H1 (cell line): Measurements from ENCODE around the gene C2orf76. TPM values are rescaled to one million over a fixed set of nuclear protein-coding genes. Genes with fewer than 3 reads are reported as not detected.

Source experiments
- CTCF ChIA-PET: fragments of 300-600 bp; sonication (Branson Sonifier 250); formaldehyde crosslinking; loops from one replicate; lab custom pipeline; 2021; ENCODE audit not compliant: partially characterized antibody; lab: Charles Lee
- POLR2A ChIA-PET: fragments of 300-600 bp; sonication (Branson Sonifier 250); formaldehyde crosslinking; loops from one replicate; lab custom pipeline; 2021; ENCODE audit warnings: inconsistent platforms; ENCODE audit not compliant: partially characterized antibody; lab: Charles Lee
- DNase-seq, 2 experiments: peaks; one replicate each; pipeline versions ENCODE4 v3.0.0 to v3.0.0-alpha.2; 2010 to 2022; ENCODE audit warnings: low spot score in 2 of 2, low read depth in 1 of 2, mixed read lengths in 1 of 2
- FAIRE-seq: peaks from 2 replicates; lab custom pipeline; 2011; peaks lifted over from hg19 to GRCh38; lab: Jason Lieb, UNC
- H2AFZ ChIP-seq: 2 replicates; pipeline ENCODE4 v1.8.1; 2012; ENCODE audit warnings: low read length, inconsistent platforms
- H2AK5ac ChIP-seq: 2 replicates; pipeline ENCODE4 v1.6.1; 2013; ENCODE audit warnings: low read depth, low read length
- H2BK120ac ChIP-seq: replicated peaks from 2 replicates; pipeline ENCODE3; 2013; ENCODE audit warnings: low read depth, low read length, inconsistent platforms
- H2BK12ac ChIP-seq: 2 replicates; pipeline ENCODE4 v1.6.1; 2013; ENCODE audit warnings: low read depth, low read length
- H2BK15ac ChIP-seq: 2 replicates; pipeline ENCODE4 v1.6.1; 2013; ENCODE audit warnings: low read length
- H2BK20ac ChIP-seq: 2 replicates; pipeline ENCODE4 v1.6.1; 2013; ENCODE audit warnings: low read length
- H2BK5ac ChIP-seq: 2 replicates; pipeline ENCODE4 v1.6.1; 2013; ENCODE audit warnings: low read depth, low read length
- H3K14ac ChIP-seq: 2 replicates; pipeline ENCODE4 v1.6.1; 2013; ENCODE audit warnings: inconsistent platforms; ENCODE audit not compliant: insufficient read length
- H3K18ac ChIP-seq: 2 replicates; pipeline ENCODE4 v1.6.1; 2013; ENCODE audit warnings: low read length; ENCODE audit errors: extremely low read depth
- H3K23ac ChIP-seq: 2 replicates; pipeline ENCODE4 v1.6.1; 2013; ENCODE audit warnings: inconsistent platforms; ENCODE audit not compliant: insufficient read length
- H3K23me2 ChIP-seq: 2 replicates; pipeline ENCODE4 v1.6.1; 2013; ENCODE audit warnings: low read depth, low read length
- H3K27ac ChIP-seq: 2 replicates; pipeline ENCODE4 v1.6.1; 2011; ENCODE audit warnings: low read depth, low read length, inconsistent platforms
- H3K27me3 ChIP-seq, 4 experiments: replicated peaks in 1 of 4; 1 replicate in 1 of 4; 2 replicates in 3 of 4; pipeline versions ENCODE4 v1.6.1 to v1.8.1; 2011 to 2013; ENCODE audit warnings: low read length in 3 of 4, mild to moderate bottlenecking in 3 of 4, inconsistent platforms in 2 of 4, mixed read lengths in 2 of 4, moderate library complexity in 1 of 4; ENCODE audit not compliant: control insufficient read depth in 3 of 4, insufficient read depth in 3 of 4; ENCODE audit errors: extremely low read depth in 1 of 4
- H3K36me3 ChIP-seq, 4 experiments: 2 replicates each; pipeline versions ENCODE4 v1.6.1 to v1.8.1; 2011 to 2013; ENCODE audit warnings: mild to moderate bottlenecking in 4 of 4, low read length in 3 of 4, moderate library complexity in 2 of 4, control low read depth in 1 of 4, inconsistent platforms in 1 of 4; ENCODE audit not compliant: insufficient read depth in 4 of 4, control insufficient read depth in 2 of 4
- H3K4ac ChIP-seq: replicated peaks from 2 replicates; pipeline ENCODE3; 2013; ENCODE audit warnings: low read length, low read depth, mixed read lengths, inconsistent platforms; ENCODE audit not compliant: insufficient read length
- H3K4me1 ChIP-seq, 4 experiments: replicated peaks in 1 of 4; 1 replicate in 1 of 4; 2 replicates in 3 of 4; pipeline versions ENCODE4 v1.6.1 to v1.8.1; 2011 to 2013; ENCODE audit warnings: low read length in 3 of 4, inconsistent platforms in 2 of 4, mixed read lengths in 1 of 4; ENCODE audit not compliant: insufficient read depth in 4 of 4, control insufficient read depth in 3 of 4
- H3K4me2 ChIP-seq, 2 experiments: 2 replicates each; pipeline versions ENCODE4 v1.6.1 to v1.8.1; 2011 to 2013; ENCODE audit warnings: low read depth in 2 of 2, low read length in 2 of 2, control low read depth in 1 of 2, inconsistent platforms in 1 of 2, mild to moderate bottlenecking in 1 of 2; ENCODE audit not compliant: insufficient read depth in 1 of 2
- H3K4me3 ChIP-seq, 4 experiments: fragments of 200-600, 300-600 bp in 1 of 4; sonication (generic), shearing (Covaris generic), sonication (Bioruptor Twin) in 1 of 4; 2 replicates each; pipeline versions ENCODE4 v1.5.1 to v1.8.1; 2011 to 2016; ENCODE audit warnings: low read length in 4 of 4, low read depth in 3 of 4, control low read depth in 2 of 4, inconsistent platforms in 2 of 4, mild to moderate bottlenecking in 2 of 4, mixed read lengths in 1 of 4, moderate library complexity in 1 of 4; ENCODE audit not compliant: insufficient read depth in 2 of 4; ENCODE audit errors: extremely low read depth in 1 of 4
- H3K56ac ChIP-seq: replicated peaks from 2 replicates; pipeline ENCODE3; 2013; ENCODE audit warnings: low read depth, mild to moderate bottlenecking, mixed read lengths, low read length, inconsistent platforms; ENCODE audit not compliant: insufficient read length
- H3K79me1 ChIP-seq: 2 replicates; pipeline ENCODE4 v1.6.1; 2013; ENCODE audit warnings: low read depth, low read length, control low read depth
- H3K79me2 ChIP-seq, 2 experiments: 2 replicates each; pipeline versions ENCODE4 v1.6.1 to v1.8.1; 2012 to 2013; ENCODE audit warnings: low read length in 2 of 2, mild to moderate bottlenecking in 2 of 2, inconsistent platforms in 1 of 2; ENCODE audit not compliant: insufficient read depth in 2 of 2, control insufficient read depth in 1 of 2
- H3K9ac ChIP-seq, 4 experiments: replicated peaks in 1 of 4; 1 replicate in 1 of 4; 2 replicates in 3 of 4; pipeline versions ENCODE4 v1.6.1 to v1.8.1; 2011 to 2013; ENCODE audit warnings: low read depth in 3 of 4, low read length in 3 of 4, control low read depth in 2 of 4, mild to moderate bottlenecking in 2 of 4, moderate library complexity in 2 of 4, inconsistent platforms in 1 of 4; ENCODE audit errors: extremely low read depth in 1 of 4
- H3K9me3 ChIP-seq, 2 experiments: 2 replicates each; pipeline versions ENCODE4 v1.6.1 to v1.8.1; 2012 to 2013; ENCODE audit warnings: mild to moderate bottlenecking in 2 of 2, moderate library complexity in 2 of 2, control low read depth in 1 of 2, inconsistent platforms in 1 of 2, low read depth in 1 of 2, low read length in 1 of 2, mixed read lengths in 1 of 2; ENCODE audit not compliant: insufficient read depth in 2 of 2
- H4K20me1 ChIP-seq, 2 experiments: replicated peaks in 1 of 2; 2 replicates each; pipeline versions ENCODE3 to v1.8.1; 2011 to 2013; ENCODE audit warnings: inconsistent platforms in 2 of 2, low read length in 2 of 2, mild to moderate bottlenecking in 1 of 2; ENCODE audit not compliant: insufficient read depth in 2 of 2, control insufficient read depth in 1 of 2
- H4K5ac ChIP-seq: 2 replicates; pipeline ENCODE4 v1.6.1; 2013; ENCODE audit warnings: low read length, low read depth, mixed read lengths, inconsistent platforms; ENCODE audit not compliant: insufficient read length
- H4K8ac ChIP-seq: 2 replicates; pipeline ENCODE4 v1.8.0; 2013; ENCODE audit warnings: mild to moderate bottlenecking, moderate library complexity, low read length, inconsistent platforms; ENCODE audit not compliant: insufficient read depth; ENCODE audit errors: extremely low read depth
- H4K91ac ChIP-seq: replicated peaks from 2 replicates; pipeline ENCODE3; 2013; ENCODE audit warnings: low read length, mixed read lengths, inconsistent platforms; ENCODE audit not compliant: insufficient read length
- CTBP2 ChIP-seq: IDR thresholded peaks from 2 replicates; pipeline ENCODE4 v1.7.0; 2011; ENCODE audit warnings: borderline replicate concordance, mild to moderate bottlenecking, moderate library complexity, mixed read lengths, low read length; ENCODE audit not compliant: insufficient read depth, insufficient read length
- KDM1A ChIP-seq: fragments of 200-600, 300-600 bp; sonication (generic); IDR thresholded peaks from 2 replicates; pipeline ENCODE4 v1.7.1; 2016; ENCODE audit warnings: mild to moderate bottlenecking, low read length, borderline replicate concordance
- POLR2A ChIP-seq, 2 experiments: IDR thresholded peaks; 1 replicate in 1 of 2; 2 replicates in 1 of 2; pipeline ENCODE4 v1.6.1; 2011; ENCODE audit warnings: low read depth in 2 of 2, low read length in 2 of 2, mild to moderate bottlenecking in 2 of 2; ENCODE audit errors: control extremely low read depth in 1 of 2
- RBBP5 ChIP-seq: IDR thresholded peaks from 2 replicates; pipeline ENCODE4 v1.7.1; 2012; ENCODE audit warnings: low read depth, mild to moderate bottlenecking, inconsistent platforms, low read length, moderate library complexity, borderline replicate concordance
- WGBS, 2 experiments: shearing (Covaris generic) in 1 of 2; methylation state at CpG; one replicate each; pipeline versions ENCODE4 v1.1.6 to v1.1.7; 2013 to 2015; ENCODE audit warnings: low lambda C conversion rate in 2 of 2, mixed read lengths in 2 of 2, inconsistent platforms in 1 of 2, low coverage in 1 of 2, missing lambda C conversion rate in 1 of 2; ENCODE audit not compliant: insufficient replicate concordance in 2 of 2, insufficient coverage in 1 of 2, insufficient read length in 1 of 2; ENCODE audit errors: extremely low coverage in 1 of 2, missing lambda C conversion rate in 1 of 2; 5-methylcytosine and 5-hydroxymethylcytosine counted together
- polyA plus RNA-seq, 7 experiments: library from polyadenylated mRNA; depleted of rRNA in 3 of 7; stranded (reverse) in 5 of 7; unstranded in 2 of 7; fragments of >200 nt in 5 of 7; fragments of 200-250 nt in 2 of 7; gene quantifications; 1 replicate in 5 of 7; 2 replicates in 1 of 7; 4 replicates in 1 of 7; pipeline versions ENCODE4 v1.2.1 to v1.2.3, GENCODE V29; 2011 to 2013; ENCODE audit warnings: missing spikeins in 2 of 7, mixed read lengths in 2 of 7
- total RNA-seq: library from RNA; stranded (reverse); fragmentation: NEBNext Ultra II Directional; extraction: Animal tissue kit (Norgen Biotek cat#: 25700); gene quantifications from 2 replicates; pipeline ENCODE4 v1.2.1, GENCODE V29; 2021

C2orf76 gene
- total and polyA plus RNA-seq, 2 of the 8 experiments (the other 6 are each of a cell fraction or from before 2014, with no cell fraction given) = 4.4 to 5.0 TPM

- Histone ChIP-seq H2BK5ac (no peak overlapping the region), H3K56ac (no peak overlapping the region), H3K27ac (no peak overlapping the region), H2BK12ac (no peak overlapping the region), H3K79me1 (no peaks in the 10 kb centered on the region; the same call in 1 of the 2 replicates), H2AFZ (no peak overlapping the region), H3K14ac (no peak overlapping the region), H3K4me3 (no peak overlapping the region), H4K8ac (no peak overlapping the region), H3K18ac (no peak overlapping the region), H3K4ac (no peak overlapping the region), H2BK15ac (no peak overlapping the region), H4K5ac (no peak overlapping the region), H4K91ac (no peak overlapping the region), H3K23me2 (no peaks in the 10 kb centered on the region), H2BK120ac (no peak overlapping the region), H3K23ac (no peak overlapping the region), H2BK20ac (no peak overlapping the region), H3K79me2 (no peaks in the 10 kb centered on the region), H3K9ac (no peak overlapping the region), H2AK5ac (no peak overlapping the region), H4K20me1 (no peaks in the 10 kb centered on the region), H3K36me3 (no peaks in the 10 kb centered on the region), H3K4me2 (no peak overlapping the region), H3K27me3 (no peaks in the 10 kb centered on the region), H3K4me1 (peaks cover 0 to 4% (median 3%) of the 10 kb centered on the region in 4 experiments; a peak in 2 of 7 replicates), H3K9me3 (no peaks in the 10 kb centered on the region; a peak in 1 of 4 replicates)
- DNase-seq = no peak
- no peak for FAIRE-seq
- ChIA-PET POLR2A (no interaction called here), CTCF (interaction anchor here (1.0 to 1.6 kb wide), 4 partner anchors 13 to 100 kb away, joined by 3 to 7 read pairs (median 3); no protein-coding TSS in a partner anchor)
- 72% methylated on average over 4 of the region's 4 CpGs; no CpG with 5 or more reads in 1 of the 2 experiments for WGBS, 2 experiments
- TF ChIP-seq CTBP2 (no peak), POLR2A (IDR thresholded peaks at IDR 0.05; ENCODE audit: control extremely low read depth in 1 of 2, low read depth in 2 of 2, low read length in 2 of 2) (no peak), KDM1A (no peak), RBBP5 (no peak)
Observed at GRCh38 chr2:119384971-119385370, 18.3 kb upstream of the C2orf76 start.
